HUDEP-2 (cell line): ENCODE results near the gene CDH23.

Source experiments
- DNase-seq, 76 experiments: peaks; one replicate each; lab custom pipeline; 2025; ENCODE audit not compliant: unreplicated experiment in 76 of 76; lab: John Stamatoyannopoulos, UW

Gene CDH23

GRCh38 chr10:71746344-71747037, 349.8 kb downstream of the CDH23 start:
- peak in 75 of 76 experiments; percentile 72 to 98 (median 90) for DNase-seq

- peak; percentile 50 to 94 (median 82) for DNase-seq
These were observed 350.4 kb downstream of the CDH23 start for GRCh38 chr10:71747039-71747531.

GRCh38 chr10:71747551-71748523, 351.1 kb downstream of the CDH23 start:
- DNase-seq: peak in 17 of 76 experiments; percentile 6 to 58 (median 33)

- DNase-seq: peak in 65 of 76 experiments; percentile 10 to 76 (median 58)
These were observed 352.0 kb downstream of the CDH23 start for GRCh38 chr10:71748671-71749191.

GRCh38 chr10:71749396-71749795, 352.7 kb downstream of the CDH23 start:
- DNase-seq: no peak

- no peak for DNase-seq
These were observed 353.6 kb downstream of the CDH23 start for GRCh38 chr10:71750124-71750841.

GRCh38 chr10:71750986-71751385, 354.3 kb downstream of the CDH23 start:
- no peak for DNase-seq

GRCh38 chr10:71751515-71752224, 354.9 kb downstream of the CDH23 start:
- DNase-seq: no peak

- DNase-seq: no peak
These were observed 355.8 kb downstream of the CDH23 start for GRCh38 chr10:71752391-71753090.

GRCh38 chr10:71753091-71753959, 356.6 kb downstream of the CDH23 start:
- peak in 1 of 76 experiments; percentile 6 for DNase-seq

- DNase-seq: no peak
These were observed 357.3 kb downstream of the CDH23 start for GRCh38 chr10:71753960-71754505.

GRCh38 chr10:71754562-71754961, 357.8 kb downstream of the CDH23 start:
- no peak for DNase-seq

- DNase-seq: no peak
These were observed 358.6 kb downstream of the CDH23 start for GRCh38 chr10:71755179-71755879.

- DNase-seq: no peak
These were observed 359.8 kb downstream of the CDH23 start for GRCh38 chr10:71756311-71757191.

- no peak for DNase-seq
These were observed 360.7 kb downstream of the CDH23 start for GRCh38 chr10:71757399-71757922.

- no peak for DNase-seq
These were observed 364.4 kb downstream of the CDH23 start for GRCh38 chr10:71761105-71761511.
